Activated CD4-positive, alpha-beta T cell treated with anti-CD3 and anti-CD28 coated beads, Interleukin-2, amount 10 ng/mL, durations not matched to agents 24 days and 14 days (primary cell): ENCODE results near the gene STEAP4. TPM values are rescaled to one million over a fixed set of nuclear protein-coding genes. Genes with fewer than 3 reads are reported as not detected.
"Not testable (repeated sequence)": the region's sequence is repeated elsewhere in the genome, so short reads cannot be mapped to it uniquely, and the experiment has no call there.

Experiments used
- DNase-seq: peaks from one replicate; pipeline ENCODE4 v3.0.0; 2022
- H3K27ac Mint-ChIP-seq: one replicate; pipeline ENCODE4 v1.8.0; 2022; ENCODE audit warnings: mild to moderate bottlenecking, mixed read lengths
- H3K27me3 Mint-ChIP-seq: one replicate; pipeline ENCODE4 v1.8.0; 2022; ENCODE audit warnings: mixed read lengths
- H3K36me3 Mint-ChIP-seq: one replicate; pipeline ENCODE4 v1.8.0; 2022; ENCODE audit warnings: low read depth, mild to moderate bottlenecking, mixed read lengths
- H3K4me1 Mint-ChIP-seq: one replicate; pipeline ENCODE4 v1.8.0; 2021; ENCODE audit warnings: mixed read lengths
- H3K4me3 Mint-ChIP-seq: one replicate; pipeline ENCODE4 v1.8.0; 2022; ENCODE audit warnings: mild to moderate bottlenecking, moderate library complexity, mixed read lengths
- H3K9me3 Mint-ChIP-seq: one replicate; pipeline ENCODE4 v1.8.0; 2021; ENCODE audit warnings: mixed read lengths
- intact Hi-C: fragments of 100-400 bp; cut with micrococcal nuclease; formaldehyde crosslinking; loops from one replicate; pipeline ENCODE4 v1.15.1; 2023
- total RNA-seq: library from RNA; stranded (reverse); gene quantifications from 2 replicates; pipeline ENCODE4 v1.2.3, GENCODE V29; 2022

The STEAP4 gene
- total RNA-seq, 1 donor from 2014 or later: 0.58 TPM

DNA sequence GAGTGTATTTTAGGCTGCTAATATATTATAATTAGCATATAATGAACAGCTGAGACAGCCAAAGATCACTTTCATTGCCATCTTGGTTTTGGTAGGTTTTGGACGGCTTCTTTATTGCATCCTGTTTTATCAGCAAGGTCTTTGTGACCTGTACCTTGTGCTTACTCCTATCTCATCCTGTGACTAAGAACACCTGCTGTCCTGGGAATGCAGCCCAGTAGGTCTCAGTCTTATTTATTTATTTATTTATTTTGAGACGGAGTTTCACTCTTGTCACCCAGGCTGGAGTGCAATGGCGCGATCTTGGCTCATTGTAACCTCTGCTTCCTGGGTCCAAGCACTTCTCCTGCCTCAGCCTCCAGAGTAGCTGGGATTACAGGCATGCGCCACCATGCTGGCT is 31.8 kb downstream of the STEAP4 start:
- H3K36me3 Mint-ChIP-seq, H3K4me1 Mint-ChIP-seq, DNase-seq, H3K27ac Mint-ChIP-seq, H3K9me3 Mint-ChIP-seq, intact Hi-C loops, H3K4me3 Mint-ChIP-seq, H3K27me3 Mint-ChIP-seq: not testable (repeated sequence)

DNA sequence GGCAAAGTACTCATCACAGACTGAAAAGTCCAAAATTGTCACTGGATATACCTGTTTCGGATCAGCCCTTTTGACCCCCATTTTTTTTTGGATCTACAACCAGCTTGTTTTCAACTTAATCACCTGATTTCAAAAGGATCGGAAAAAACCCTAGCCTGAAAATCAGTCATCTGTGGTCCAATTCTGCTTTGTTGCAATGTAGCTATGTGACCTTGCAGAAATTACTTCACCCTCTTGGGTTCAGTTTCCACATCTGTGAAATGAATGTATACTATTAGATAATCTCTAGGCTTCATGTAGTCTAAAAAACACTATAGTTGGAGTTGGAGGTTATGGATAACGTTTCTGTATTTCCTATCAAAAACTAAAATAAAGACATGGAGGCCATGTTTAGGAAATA is 37.1 kb downstream of the STEAP4 start:
- H3K9me3 Mint-ChIP-seq: no peaks in the 10 kb centered on the region
- intact Hi-C loops: no loop called here
- no peak overlapping the region for H3K27ac Mint-ChIP-seq
- H3K4me1 Mint-ChIP-seq: no peaks in the 10 kb centered on the region
- H3K36me3 Mint-ChIP-seq: peaks cover 2% of the 10 kb centered on the region
- DNase-seq: no peak
- H3K27me3 Mint-ChIP-seq: no peaks in the 10 kb centered on the region
- H3K4me3 Mint-ChIP-seq: no peak overlapping the region

DNA sequence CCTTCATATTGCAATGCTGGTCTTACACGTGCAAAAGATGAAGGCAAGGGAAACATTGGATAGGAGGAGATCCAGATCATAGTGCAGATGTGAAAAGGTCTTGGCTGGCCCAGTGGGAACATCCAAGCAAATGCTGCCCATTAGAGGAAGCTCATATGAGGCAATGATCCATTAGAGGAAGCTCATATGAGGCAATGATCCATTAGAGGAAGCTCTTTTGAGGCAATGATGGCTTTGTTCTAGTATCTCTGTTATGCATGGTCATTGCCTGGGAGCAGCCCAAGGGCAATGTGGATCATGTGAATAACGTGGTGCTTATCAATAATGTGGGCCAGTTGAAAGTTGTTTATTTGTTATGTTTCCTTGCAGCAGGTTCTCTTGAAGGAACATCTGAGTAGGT is 37.8 kb downstream of the STEAP4 start:
- no peaks in the 10 kb centered on the region for H3K4me1 Mint-ChIP-seq
- DNase-seq: no peak
- no peaks in the 10 kb centered on the region for H3K9me3 Mint-ChIP-seq
- H3K27ac Mint-ChIP-seq: no peak overlapping the region
- intact Hi-C loops: no loop called here
- H3K27me3 Mint-ChIP-seq: peaks cover 1% of the 10 kb centered on the region
- no peak overlapping the region for H3K4me3 Mint-ChIP-seq
- peaks cover 2% of the 10 kb centered on the region for H3K36me3 Mint-ChIP-seq

DNA sequence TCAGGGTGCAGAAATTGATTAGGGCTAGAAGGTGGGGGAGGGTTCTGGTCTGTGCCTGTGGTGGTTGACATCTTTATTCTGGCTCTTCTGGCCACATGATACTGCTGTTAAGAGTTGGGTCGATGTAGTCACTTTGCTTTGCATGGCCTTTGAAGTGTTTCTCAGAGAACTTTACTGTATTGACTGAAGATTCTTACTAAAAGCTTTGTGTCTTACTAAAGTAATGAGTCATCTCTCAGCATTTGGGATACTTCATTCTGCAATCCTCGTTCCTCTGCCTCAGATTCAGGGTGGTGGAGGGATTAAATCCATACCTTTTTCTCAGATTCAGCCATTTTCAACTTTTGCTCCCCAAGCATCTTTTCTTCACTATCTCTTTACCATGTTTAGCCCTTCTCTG is 38.6 kb downstream of the STEAP4 start:
- intact Hi-C loops: no loop called here
- H3K36me3 Mint-ChIP-seq: peaks cover 2% of the 10 kb centered on the region

DNA sequence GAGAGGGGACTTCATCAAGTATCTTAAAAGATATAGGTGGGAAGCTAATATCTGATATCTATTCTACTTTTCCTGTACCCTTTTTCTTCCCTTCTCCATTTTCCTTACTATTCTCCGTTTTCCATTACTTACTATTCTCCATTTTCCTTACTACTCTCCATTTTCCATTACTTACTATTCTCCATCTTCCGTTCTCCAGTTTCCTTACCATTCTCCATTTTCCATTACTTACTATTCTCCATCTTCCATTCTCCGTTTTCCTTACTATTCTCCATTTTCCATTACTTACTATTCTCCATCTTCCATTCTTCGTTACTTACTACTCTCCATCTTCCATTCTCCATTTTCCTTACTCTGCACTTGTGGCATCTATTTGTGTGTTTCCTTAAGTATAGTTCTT is 39.3 kb downstream of the STEAP4 start:
- Mint-ChIP-seq H3K27ac (no peak overlapping the region), H3K4me3 (no peak overlapping the region), H3K9me3 (no peaks in the 10 kb centered on the region), H3K27me3 (peaks cover 1% of the 10 kb centered on the region), H3K4me1 (no peaks in the 10 kb centered on the region), H3K36me3 (peaks cover 2% of the 10 kb centered on the region)
- DNase-seq: no peak
- intact Hi-C loops: no loop called here

More for the DNA sequence above, 38.6 kb downstream of the STEAP4 start:
- no peaks in the 10 kb centered on the region for H3K9me3 Mint-ChIP-seq
- no peak overlapping the region for H3K27ac Mint-ChIP-seq
- no peaks in the 10 kb centered on the region for H3K4me1 Mint-ChIP-seq
- peaks cover 1% of the 10 kb centered on the region for H3K27me3 Mint-ChIP-seq
- DNase-seq: no peak
- no peak overlapping the region for H3K4me3 Mint-ChIP-seq

DNA sequence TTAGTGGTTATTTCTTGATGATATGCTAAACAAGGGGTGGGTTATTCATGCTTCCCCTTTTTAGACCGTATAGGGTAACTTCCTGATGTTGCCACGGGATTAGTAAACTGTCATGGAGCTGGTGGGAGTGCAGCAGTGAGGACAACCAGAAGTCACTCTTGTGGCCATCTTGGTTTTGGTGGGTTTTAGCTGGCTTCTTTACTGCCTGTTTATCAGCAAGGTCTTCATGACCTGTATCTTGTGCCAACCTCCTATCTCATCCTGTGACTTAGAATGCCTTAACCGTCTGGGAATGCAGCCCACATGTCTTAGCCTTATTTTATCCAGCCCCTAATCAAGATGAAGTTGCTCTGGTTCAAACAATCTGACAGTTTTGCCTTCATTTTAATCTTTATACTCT is 41.7 kb downstream of the STEAP4 start:
- H3K4me1 Mint-ChIP-seq, H3K27ac Mint-ChIP-seq, H3K36me3 Mint-ChIP-seq, H3K9me3 Mint-ChIP-seq, H3K4me3 Mint-ChIP-seq, DNase-seq, intact Hi-C loops, H3K27me3 Mint-ChIP-seq: not testable (repeated sequence)

DNA sequence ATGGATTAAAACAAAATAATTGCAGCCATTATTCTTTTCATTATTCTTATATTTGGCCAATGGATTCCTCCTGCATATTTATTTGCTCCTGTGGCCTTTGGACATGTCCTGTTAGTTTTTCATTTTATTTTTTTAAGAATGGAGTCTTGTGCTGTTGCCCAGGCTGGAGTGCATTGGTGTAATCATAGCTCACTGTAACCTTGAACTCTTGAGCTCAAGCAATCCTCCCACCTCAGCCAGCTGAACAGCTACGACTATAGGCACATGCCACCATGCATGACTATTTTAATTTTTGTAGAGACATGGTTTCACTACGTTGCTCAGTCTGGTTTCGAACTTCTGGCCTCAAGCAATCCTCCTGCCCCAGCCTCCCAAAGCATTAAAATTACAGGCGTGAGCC is 44.1 kb downstream of the STEAP4 start:
- H3K9me3 Mint-ChIP-seq: no peaks in the 10 kb centered on the region

DNA sequence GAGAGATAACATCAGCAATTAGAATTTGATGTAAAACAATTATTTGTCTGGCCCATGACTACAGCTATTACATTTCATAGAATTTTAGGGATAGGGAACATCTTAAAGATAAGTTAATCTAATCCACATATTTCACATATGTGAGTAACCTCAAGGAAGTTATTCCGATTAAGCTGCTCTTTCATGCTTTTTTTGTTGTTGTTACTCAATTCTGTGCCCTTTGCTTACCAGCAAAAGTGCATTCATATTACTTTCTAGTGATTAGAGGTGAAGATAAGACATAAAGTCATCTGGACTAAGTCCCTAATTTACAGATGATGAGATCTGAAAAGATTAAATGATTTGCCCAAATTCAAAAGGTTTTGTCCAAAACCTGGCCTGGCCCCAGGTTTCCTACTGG is 46.0 kb downstream of the STEAP4 start:
- peaks cover 12% of the 10 kb centered on the region for H3K27me3 Mint-ChIP-seq
- no peaks in the 10 kb centered on the region for H3K9me3 Mint-ChIP-seq
- no peaks in the 10 kb centered on the region for H3K4me1 Mint-ChIP-seq
- no peak for DNase-seq
- intact Hi-C loops: no loop called here
- H3K4me3 Mint-ChIP-seq: no peak overlapping the region
- H3K27ac Mint-ChIP-seq: no peak overlapping the region
- H3K36me3 Mint-ChIP-seq: no peaks in the 10 kb centered on the region

More for the DNA sequence above, 44.1 kb downstream of the STEAP4 start:
- H3K4me3 Mint-ChIP-seq: no peak overlapping the region
- DNase-seq: no peak
- intact Hi-C loops: no loop called here
- peaks cover 2% of the 10 kb centered on the region for H3K36me3 Mint-ChIP-seq
- H3K27ac Mint-ChIP-seq: no peak overlapping the region
- H3K27me3 Mint-ChIP-seq: peaks cover 8% of the 10 kb centered on the region
- no peaks in the 10 kb centered on the region for H3K4me1 Mint-ChIP-seq

DNA sequence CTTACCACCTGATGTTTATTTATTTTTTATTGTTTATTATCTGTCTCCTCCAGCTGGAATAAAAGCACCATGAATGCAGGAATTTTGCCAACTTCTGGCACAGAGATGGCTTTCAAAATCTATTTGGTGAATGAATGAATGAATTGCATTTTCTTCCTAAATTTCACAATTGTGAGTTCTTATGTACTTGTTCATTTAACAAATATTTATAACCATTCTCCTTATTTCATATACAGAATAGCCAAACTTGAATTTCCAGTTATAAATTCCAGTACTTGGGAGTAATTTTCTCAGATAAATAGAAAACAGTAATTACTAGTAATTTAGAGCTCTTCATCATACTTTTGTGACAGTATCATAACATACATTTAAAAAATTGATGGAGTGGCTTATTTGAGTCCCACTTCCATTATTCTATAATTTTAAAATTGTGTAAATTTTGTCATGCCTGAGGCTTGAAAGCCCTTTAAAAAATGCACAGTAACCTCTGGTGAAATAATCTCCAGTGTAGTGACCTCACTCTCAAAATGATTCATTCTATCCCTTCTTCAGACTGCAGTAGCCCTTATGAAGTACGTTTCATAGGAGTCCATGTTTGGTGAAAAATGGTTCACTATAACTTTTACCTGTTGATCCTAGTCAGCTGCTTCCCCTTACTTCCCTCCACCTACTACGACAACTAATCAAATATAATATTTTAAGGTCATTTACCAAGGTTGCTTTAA is 46.9 kb downstream of the STEAP4 start:
- peaks cover 12% of the 10 kb centered on the region for H3K27me3 Mint-ChIP-seq
- no peak for DNase-seq
- no peak overlapping the region for H3K4me3 Mint-ChIP-seq
- H3K9me3 Mint-ChIP-seq: no peaks in the 10 kb centered on the region
- no peaks in the 10 kb centered on the region for H3K36me3 Mint-ChIP-seq
- intact Hi-C loops: no loop called here
- H3K27ac Mint-ChIP-seq: no peak overlapping the region
- H3K4me1 Mint-ChIP-seq: no peaks in the 10 kb centered on the region

DNA sequence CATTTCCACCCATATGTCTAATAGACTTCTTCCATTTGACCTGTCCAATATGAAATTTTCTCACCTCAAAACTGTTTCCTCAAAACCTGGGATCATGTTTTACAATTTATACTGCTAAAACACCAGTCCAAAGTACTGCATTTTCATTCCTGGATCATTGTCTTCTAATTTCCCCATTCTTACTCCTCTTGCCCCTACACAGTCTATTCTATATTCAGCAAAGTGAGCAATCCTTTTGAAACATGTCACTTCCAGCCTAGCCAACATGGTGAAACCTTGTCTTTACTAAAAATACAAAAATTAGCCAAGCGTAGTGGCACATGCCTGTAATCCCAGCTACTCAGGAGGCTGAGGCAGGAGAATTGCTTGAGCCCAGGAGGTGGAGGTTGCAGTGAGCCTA is 48.4 kb downstream of the STEAP4 start:
- H3K9me3 Mint-ChIP-seq, H3K36me3 Mint-ChIP-seq, DNase-seq, H3K27ac Mint-ChIP-seq, H3K4me3 Mint-ChIP-seq, H3K4me1 Mint-ChIP-seq, intact Hi-C loops: not testable (repeated sequence)
- H3K27me3 Mint-ChIP-seq: peaks cover 11% of the 10 kb centered on the region

DNA sequence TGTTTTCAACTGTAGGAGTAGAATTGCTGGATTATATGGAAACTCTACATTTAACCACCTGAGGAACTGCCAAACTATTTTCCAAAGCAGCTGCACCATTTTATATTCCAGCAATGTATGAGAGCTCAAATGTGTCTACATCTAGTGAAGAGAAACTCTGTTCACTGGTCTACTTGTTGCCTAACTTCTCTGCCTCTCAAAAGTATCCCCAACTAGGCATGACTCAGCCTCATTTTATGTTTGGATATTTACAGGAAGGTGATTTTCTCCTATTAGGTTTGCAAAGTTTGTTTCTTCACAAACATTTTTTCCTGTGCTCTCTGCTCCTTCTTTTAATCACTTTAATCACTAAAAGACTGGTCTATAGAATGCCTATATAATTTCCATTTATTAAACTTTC is 49.8 kb downstream of the STEAP4 start:
- Mint-ChIP-seq H3K4me3 (no peak overlapping the region), H3K4me1 (no peaks in the 10 kb centered on the region), H3K27me3 (peaks cover 12% of the 10 kb centered on the region), H3K9me3 (peaks cover 5% of the 10 kb centered on the region), H3K36me3 (no peaks in the 10 kb centered on the region), H3K27ac (no peak overlapping the region)
- no peak for DNase-seq
- intact Hi-C loops: no loop called here

DNA sequence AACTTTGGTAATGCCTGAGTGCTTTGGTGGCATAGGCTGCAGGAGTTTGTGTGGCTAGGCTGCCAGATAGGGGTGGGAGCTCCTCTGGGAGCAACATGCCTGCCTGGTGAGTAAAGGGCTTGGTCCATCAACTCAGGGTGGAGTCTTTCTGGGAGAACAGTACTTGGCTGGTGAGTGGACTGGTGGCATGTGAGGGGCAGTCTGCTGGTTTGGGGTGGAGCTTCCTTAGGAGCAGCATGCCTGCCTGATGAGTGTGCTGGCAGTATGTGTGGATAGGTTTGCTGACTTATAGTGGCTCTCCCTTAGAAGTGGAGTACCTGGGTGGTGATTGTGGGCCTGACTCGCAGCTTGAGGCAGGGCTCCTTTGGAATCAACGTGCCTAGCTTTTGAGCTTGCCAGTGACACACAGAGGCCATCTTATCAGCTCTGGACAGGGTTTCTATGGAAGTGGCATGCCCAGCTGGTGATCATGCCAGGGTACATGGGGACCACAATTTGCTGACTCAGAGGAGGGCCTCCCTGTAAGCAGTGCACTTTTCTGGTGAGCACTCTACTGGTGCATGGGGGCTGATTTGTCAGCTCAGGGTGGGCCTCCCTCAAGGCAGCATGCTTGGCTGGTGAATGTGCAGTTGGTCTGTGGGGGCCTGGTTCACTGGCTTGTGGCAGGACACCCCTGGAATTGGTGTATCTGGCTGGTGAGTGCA is 51.8 kb downstream of the STEAP4 start:
- H3K9me3 Mint-ChIP-seq: peaks cover 8% of the 10 kb centered on the region
- H3K4me3 Mint-ChIP-seq: no peak overlapping the region
- DNase-seq: no peak
- H3K4me1 Mint-ChIP-seq: no peaks in the 10 kb centered on the region
- H3K27ac Mint-ChIP-seq: no peak overlapping the region
- intact Hi-C loops: no loop called here
- H3K36me3 Mint-ChIP-seq: no peaks in the 10 kb centered on the region
- peaks cover 13% of the 10 kb centered on the region for H3K27me3 Mint-ChIP-seq

DNA sequence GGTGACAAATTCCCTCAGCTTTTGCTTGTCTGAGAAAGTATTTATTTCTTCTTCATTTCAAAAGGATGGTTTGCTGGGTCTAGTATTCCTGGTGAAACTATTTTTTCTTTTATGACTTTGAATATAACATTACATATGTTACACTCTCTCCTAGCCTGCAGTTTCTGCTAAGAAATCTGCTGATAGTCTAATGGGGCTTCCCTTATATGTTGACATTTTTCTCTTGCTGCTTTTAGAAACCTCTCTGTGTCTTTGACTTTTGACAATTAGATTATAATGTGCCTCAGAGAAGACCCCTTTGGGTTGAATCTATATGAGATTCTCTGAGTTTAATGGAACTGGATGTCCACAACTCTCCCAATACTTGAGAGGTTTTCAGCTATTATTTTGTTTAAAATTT is 53.1 kb downstream of the STEAP4 start:
- DNase-seq: no peak
- no peaks in the 10 kb centered on the region for H3K4me1 Mint-ChIP-seq
- peaks cover 17% of the 10 kb centered on the region for H3K27me3 Mint-ChIP-seq
- H3K4me3 Mint-ChIP-seq: no peak overlapping the region
- H3K27ac Mint-ChIP-seq: no peak overlapping the region
- no peaks in the 10 kb centered on the region for H3K36me3 Mint-ChIP-seq
- intact Hi-C loops: no loop called here
- H3K9me3 Mint-ChIP-seq: peaks cover 8% of the 10 kb centered on the region

DNA sequence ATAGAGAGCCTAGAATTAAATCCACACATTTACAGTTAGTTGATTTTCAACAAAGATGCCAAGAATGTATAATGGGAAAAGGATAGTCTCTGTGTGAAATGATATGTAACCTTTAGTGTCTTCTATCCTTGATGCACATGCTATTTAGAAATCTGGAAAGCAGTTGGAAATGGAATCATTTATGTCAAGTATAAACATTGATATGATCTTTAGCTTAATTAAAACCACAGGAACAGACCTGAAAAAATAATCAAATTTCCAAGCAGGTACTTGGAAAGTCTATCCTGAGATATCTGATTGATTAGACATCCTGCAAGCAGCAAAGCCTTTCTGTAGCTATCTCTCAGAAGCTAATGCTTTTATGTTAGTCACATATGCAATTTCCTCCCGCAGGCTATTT is 62.4 kb downstream of the STEAP4 start:
- Mint-ChIP-seq H3K27ac (no peak overlapping the region), H3K27me3 (peaks cover 17% of the 10 kb centered on the region), H3K4me3 (no peak overlapping the region), H3K4me1 (no peaks in the 10 kb centered on the region), H3K36me3 (no peaks in the 10 kb centered on the region), H3K9me3 (no peaks in the 10 kb centered on the region)
- no peak for DNase-seq
- intact Hi-C loops: no loop called here
